Fibroblast of mammary gland (primary cell): Measurements from ENCODE around the gene IMPA2.
"Not testable (repeated sequence)": the region's sequence is repeated elsewhere in the genome, so short reads cannot be mapped to it uniquely, and the experiment has no call there.

ENCODE experiments used
- DNase-seq: peaks from one replicate; pipeline ENCODE4 v3.0.0-alpha.2; 2010; ENCODE audit warnings: low read depth
- H3K4me3 ChIP-seq: 2 replicates; pipeline ENCODE4 v1.5.1; 2011; ENCODE audit warnings: low read depth, mild to moderate bottlenecking, low read length, moderate library complexity; ENCODE audit not compliant: control insufficient read depth
- CTCF ChIP-seq: conservative IDR thresholded peaks from 2 replicates; pipeline ENCODE4 v1.5.1; 2011; ENCODE audit warnings: low read depth, low read length, inconsistent platforms; ENCODE audit not compliant: control insufficient read depth, insufficient read depth

The IMPA2 gene

GRCh38 chr18:12072996-12073395, 91.7 kb downstream of the IMPA2 start:
- no peak for DNase-seq
- no peak for TF ChIP-seq CTCF
- H3K4me3 ChIP-seq = no peak overlapping the region

- no peak overlapping the region for H3K4me3 ChIP-seq
- peak; percentile 7 for TF ChIP-seq CTCF
- DNase-seq = peak; percentile 18
Measured at GRCh38 chr18:12074736-12075135, 93.4 kb downstream of the IMPA2 start.

GRCh38 chr18:12076424-12077140, 95.3 kb downstream of the IMPA2 start:
- peak; percentile 14 for DNase-seq
- no peak overlapping the region for H3K4me3 ChIP-seq
- no peak for TF ChIP-seq CTCF

- not testable (repeated sequence) for DNase-seq, H3K4me3 ChIP-seq
Measured at GRCh38 chr18:12077994-12078393, 96.7 kb downstream of the IMPA2 start.

- TF ChIP-seq CTCF = no peak
- H3K4me3 ChIP-seq = no peak overlapping the region
- peak; percentile 72 for DNase-seq
Measured at GRCh38 chr18:12079491-12080237, 98.4 kb downstream of the IMPA2 start.
